HepG2 (cell line): ENCODE measurements around the gene ZNF526. TPM values are rescaled to one million over a fixed set of nuclear protein-coding genes. Genes with fewer than 3 reads are reported as not detected.
A peak's percentile ranks its signal among the peaks of the same experiment; 100 is the strongest.

Experiments used
- ATF7-NPFF ChIP-seq: sonication (generic); formaldehyde crosslinking; IDR thresholded peaks from 2 replicates; pipeline ENCODE4 v1.8.1; 2023; ENCODE audit warnings: mild to moderate bottlenecking, low read depth, missing genetic modification reagents, moderate library complexity
- JUN ChIP-seq: sonication (generic); formaldehyde crosslinking; IDR thresholded peaks from 2 replicates; pipeline ENCODE4 v1.4.0; 2020; ENCODE audit warnings: mild to moderate bottlenecking, missing genetic modification reagents
- KAT7 ChIP-seq: IDR thresholded peaks from 2 replicates; pipeline ENCODE4 v1.6.1; 2018; ENCODE audit warnings: borderline replicate concordance, missing compliant biosample characterization
- KDM4B ChIP-seq: sonication (generic); formaldehyde crosslinking; IDR thresholded peaks from 2 replicates; pipeline ENCODE4 v1.4.0; 2020; ENCODE audit warnings: missing genetic modification reagents
- MATR3 ChIP-seq: sonication (generic); formaldehyde crosslinking; IDR thresholded peaks from 2 replicates; pipeline ENCODE4 v1.4.0; 2020; ENCODE audit warnings: missing genetic modification reagents
- MIER2 ChIP-seq: IDR thresholded peaks from 2 replicates; pipeline ENCODE4 v1.6.1; 2016; ENCODE audit warnings: missing biosample characterization, missing genetic modification reagents
- RARA ChIP-seq: IDR thresholded peaks from 2 replicates; pipeline ENCODE4 v1.6.1; 2016; ENCODE audit warnings: missing genetic modification reagents, missing compliant biosample characterization
- RFX3 ChIP-seq: IDR thresholded peaks from 2 replicates; pipeline ENCODE4 v1.6.1; 2016; ENCODE audit warnings: missing biosample characterization, missing genetic modification reagents
- ZMYM2 ChIP-seq: sonication (generic); formaldehyde crosslinking; IDR thresholded peaks from 2 replicates; pipeline ENCODE4 v1.8.0; 2022; ENCODE audit warnings: mild to moderate bottlenecking, missing genetic modification reagents
- ZNF570 ChIP-seq: sonication (generic); formaldehyde crosslinking; IDR thresholded peaks from 2 replicates; pipeline ENCODE4 v1.4.0; 2020; ENCODE audit warnings: mild to moderate bottlenecking, missing genetic modification reagents, borderline replicate concordance
- ZNF616 ChIP-seq: sonication (generic); formaldehyde crosslinking; IDR thresholded peaks from 2 replicates; pipeline ENCODE4 v1.5.0; 2020; ENCODE audit warnings: low read depth, mild to moderate bottlenecking, missing genetic modification reagents
- ZNF660 ChIP-seq: sonication (generic); formaldehyde crosslinking; IDR thresholded peaks from 2 replicates; pipeline ENCODE4 v1.5.1; 2020; ENCODE audit warnings: mild to moderate bottlenecking, low read depth, missing genetic modification reagents, borderline replicate concordance
- ZNF7 ChIP-seq: IDR thresholded peaks from 2 replicates; pipeline ENCODE4 v1.6.1; 2016; ENCODE audit warnings: missing biosample characterization, missing genetic modification reagents
- polyA plus RNA-seq, 8 experiments: library from polyadenylated mRNA; depleted of rRNA in 3 of 8; stranded (reverse) in 7 of 8; unstranded in 1 of 8; fragments of >200 nt; fragmentation: Illumina TruSeq in 4 of 8; extraction: Trizol in 4 of 8; gene quantifications; 2 replicates each; pipeline versions ENCODE4 v1.2.1 to v1.2.3, GENCODE V29; 2011 to 2016; ENCODE audit warnings: low read depth in 4 of 8, missing spikeins in 1 of 8, mixed read lengths in 1 of 8; ENCODE audit not compliant: insufficient read depth in 1 of 8
- total RNA-seq, 5 experiments: library from RNA; depleted of rRNA; stranded (reverse); fragments of >200 nt; fragmentation: Illumina TruSeq; extraction: Trizol; gene quantifications; 2 replicates each; pipeline ENCODE4 v1.2.3, GENCODE V29; 2016; ENCODE audit warnings: low read depth in 1 of 5
- TF ChIP-seq, protein P1 (sequence below): sonication (generic); formaldehyde crosslinking; IDR thresholded peaks from 2 replicates; pipeline ENCODE4 v1.4.0; 2020; ENCODE audit warnings: missing genetic modification reagents, borderline replicate concordance
- TF ChIP-seq, protein P2 (sequence below): IDR thresholded peaks from 2 replicates; pipeline ENCODE4 v1.6.1; 2012; ENCODE audit warnings: low read length, improper control_type of control experiment
- TF ChIP-seq, protein P3 (sequence below): sonication (generic); formaldehyde crosslinking; conservative IDR thresholded peaks from 2 replicates; pipeline ENCODE4 v1.5.0; 2020; ENCODE audit warnings: missing genetic modification reagents
- TF ChIP-seq, protein P4 (sequence below): sonication (generic); formaldehyde crosslinking; IDR thresholded peaks from 2 replicates; pipeline ENCODE4 v1.5.0; 2020; ENCODE audit warnings: missing genetic modification reagents, mild to moderate bottlenecking, borderline replicate concordance
- TF ChIP-seq, protein P5 (sequence below): sonication (generic); formaldehyde crosslinking; IDR thresholded peaks from 2 replicates; pipeline ENCODE4 v1.9.0; 2021; ENCODE audit warnings: missing genetic modification reagents, borderline replicate concordance

ZNF526 gene
- total and polyA plus RNA-seq, 2 of the 13 experiments (the other 11 are each of a cell fraction or from before 2014, with no cell fraction given): 3.3 to 8.4 TPM

DNA sequence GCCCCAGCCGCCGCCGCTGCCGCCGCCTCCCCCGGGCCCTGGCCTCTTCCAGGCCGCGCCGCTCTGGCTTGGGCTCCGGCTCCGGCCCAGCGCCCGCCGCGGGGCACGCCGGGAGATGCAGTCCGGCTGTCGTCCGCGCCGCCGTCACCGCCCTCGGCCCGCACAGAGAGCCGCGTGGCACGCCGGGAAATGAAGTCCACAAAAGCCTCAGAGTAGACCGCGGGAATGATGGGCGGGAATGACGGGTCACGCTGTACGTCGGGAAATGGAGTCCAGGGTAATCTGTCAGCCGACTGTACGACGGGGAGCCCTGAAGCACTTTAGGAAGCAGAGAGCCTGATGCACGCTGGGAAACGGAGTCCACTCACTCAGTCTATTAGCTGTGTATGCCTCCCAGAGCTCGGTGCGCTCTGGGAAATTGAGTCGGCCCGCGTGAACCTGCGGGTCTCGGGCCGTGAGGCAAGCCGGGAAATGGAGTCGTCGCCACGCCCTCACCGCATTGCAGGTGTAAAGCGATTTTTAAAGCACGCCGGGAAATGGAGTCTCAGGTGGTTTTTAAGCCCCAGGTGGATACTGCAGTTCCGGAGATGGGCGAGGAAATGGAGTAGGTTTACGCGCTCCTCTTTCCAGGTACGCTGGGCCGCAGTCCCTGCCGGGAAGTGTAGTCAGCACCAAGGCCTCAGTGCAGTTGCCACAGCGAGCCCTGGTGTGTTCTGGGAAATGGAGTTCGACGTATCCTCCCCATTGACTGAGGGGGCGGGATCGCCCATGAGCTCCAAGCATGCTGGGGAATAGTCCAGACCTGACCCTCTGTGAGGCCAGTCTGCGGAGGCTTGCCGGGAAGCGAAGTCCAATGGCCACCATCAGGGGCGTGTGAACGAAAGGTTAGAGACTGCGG, 22.6 kb downstream of the ZNF526 start, which contains the start of gene GSK3A (continued):
- TF ChIP-seq, protein P1, sequence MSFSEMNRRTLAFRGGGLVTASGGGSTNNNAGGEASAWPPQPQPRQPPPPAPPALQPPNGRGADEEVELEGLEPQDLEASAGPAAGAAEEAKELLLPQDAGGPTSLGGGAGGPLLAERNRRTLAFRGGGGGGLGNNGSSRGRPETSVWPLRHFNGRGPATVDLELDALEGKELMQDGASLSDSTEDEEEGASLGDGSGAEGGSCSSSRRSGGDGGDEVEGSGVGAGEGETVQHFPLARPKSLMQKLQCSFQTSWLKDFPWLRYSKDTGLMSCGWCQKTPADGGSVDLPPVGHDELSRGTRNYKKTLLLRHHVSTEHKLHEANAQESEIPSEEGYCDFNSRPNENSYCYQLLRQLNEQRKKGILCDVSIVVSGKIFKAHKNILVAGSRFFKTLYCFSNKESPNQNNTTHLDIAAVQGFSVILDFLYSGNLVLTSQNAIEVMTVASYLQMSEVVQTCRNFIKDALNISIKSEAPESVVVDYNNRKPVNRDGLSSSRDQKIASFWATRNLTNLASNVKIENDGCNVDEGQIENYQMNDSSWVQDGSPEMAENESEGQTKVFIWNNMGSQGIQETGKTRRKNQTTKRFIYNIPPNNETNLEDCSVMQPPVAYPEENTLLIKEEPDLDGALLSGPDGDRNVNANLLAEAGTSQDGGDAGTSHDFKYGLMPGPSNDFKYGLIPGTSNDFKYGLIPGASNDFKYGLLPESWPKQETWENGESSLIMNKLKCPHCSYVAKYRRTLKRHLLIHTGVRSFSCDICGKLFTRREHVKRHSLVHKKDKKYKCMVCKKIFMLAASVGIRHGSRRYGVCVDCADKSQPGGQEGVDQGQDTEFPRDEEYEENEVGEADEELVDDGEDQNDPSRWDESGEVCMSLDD (CRISPR knock-in tag): no peak
- 0 out of 2 replicates have a peak, but pooled peaks have one; percentile 39 for TF ChIP-seq KDM4B (CRISPR knock-in tag)
- TF ChIP-seq ZNF660 (CRISPR knock-in tag): no peak
- peak; percentile 66 for TF ChIP-seq RARA
- TF ChIP-seq, protein P2, sequence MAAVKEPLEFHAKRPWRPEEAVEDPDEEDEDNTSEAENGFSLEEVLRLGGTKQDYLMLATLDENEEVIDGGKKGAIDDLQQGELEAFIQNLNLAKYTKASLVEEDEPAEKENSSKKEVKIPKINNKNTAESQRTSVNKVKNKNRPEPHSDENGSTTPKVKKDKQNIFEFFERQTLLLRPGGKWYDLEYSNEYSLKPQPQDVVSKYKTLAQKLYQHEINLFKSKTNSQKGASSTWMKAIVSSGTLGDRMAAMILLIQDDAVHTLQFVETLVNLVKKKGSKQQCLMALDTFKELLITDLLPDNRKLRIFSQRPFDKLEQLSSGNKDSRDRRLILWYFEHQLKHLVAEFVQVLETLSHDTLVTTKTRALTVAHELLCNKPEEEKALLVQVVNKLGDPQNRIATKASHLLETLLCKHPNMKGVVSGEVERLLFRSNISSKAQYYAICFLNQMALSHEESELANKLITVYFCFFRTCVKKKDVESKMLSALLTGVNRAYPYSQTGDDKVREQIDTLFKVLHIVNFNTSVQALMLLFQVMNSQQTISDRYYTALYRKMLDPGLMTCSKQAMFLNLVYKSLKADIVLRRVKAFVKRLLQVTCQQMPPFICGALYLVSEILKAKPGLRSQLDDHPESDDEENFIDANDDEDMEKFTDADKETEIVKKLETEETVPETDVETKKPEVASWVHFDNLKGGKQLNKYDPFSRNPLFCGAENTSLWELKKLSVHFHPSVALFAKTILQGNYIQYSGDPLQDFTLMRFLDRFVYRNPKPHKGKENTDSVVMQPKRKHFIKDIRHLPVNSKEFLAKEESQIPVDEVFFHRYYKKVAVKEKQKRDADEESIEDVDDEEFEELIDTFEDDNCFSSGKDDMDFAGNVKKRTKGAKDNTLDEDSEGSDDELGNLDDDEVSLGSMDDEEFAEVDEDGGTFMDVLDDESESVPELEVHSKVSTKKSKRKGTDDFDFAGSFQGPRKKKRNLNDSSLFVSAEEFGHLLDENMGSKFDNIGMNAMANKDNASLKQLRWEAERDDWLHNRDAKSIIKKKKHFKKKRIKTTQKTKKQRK: no peak
- TF ChIP-seq ZMYM2 (CRISPR knock-in tag): no peak
- TF ChIP-seq KAT7 (CRISPR knock-in tag): no peak
- no peak; the same call in 1 of the 2 replicates for TF ChIP-seq RFX3 (CRISPR knock-in tag)
- no peak for TF ChIP-seq MATR3 (CRISPR knock-in tag)
- no peak for TF ChIP-seq ZNF616 (CRISPR knock-in tag)
- TF ChIP-seq ZNF7: no peak
- TF ChIP-seq, protein P3, sequence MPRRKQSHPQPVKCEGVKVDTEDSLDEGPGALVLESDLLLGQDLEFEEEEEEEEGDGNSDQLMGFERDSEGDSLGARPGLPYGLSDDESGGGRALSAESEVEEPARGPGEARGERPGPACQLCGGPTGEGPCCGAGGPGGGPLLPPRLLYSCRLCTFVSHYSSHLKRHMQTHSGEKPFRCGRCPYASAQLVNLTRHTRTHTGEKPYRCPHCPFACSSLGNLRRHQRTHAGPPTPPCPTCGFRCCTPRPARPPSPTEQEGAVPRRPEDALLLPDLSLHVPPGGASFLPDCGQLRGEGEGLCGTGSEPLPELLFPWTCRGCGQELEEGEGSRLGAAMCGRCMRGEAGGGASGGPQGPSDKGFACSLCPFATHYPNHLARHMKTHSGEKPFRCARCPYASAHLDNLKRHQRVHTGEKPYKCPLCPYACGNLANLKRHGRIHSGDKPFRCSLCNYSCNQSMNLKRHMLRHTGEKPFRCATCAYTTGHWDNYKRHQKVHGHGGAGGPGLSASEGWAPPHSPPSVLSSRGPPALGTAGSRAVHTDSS: peak; percentile 97; the same call in 1 of the 2 replicates
- TF ChIP-seq, protein P4, sequence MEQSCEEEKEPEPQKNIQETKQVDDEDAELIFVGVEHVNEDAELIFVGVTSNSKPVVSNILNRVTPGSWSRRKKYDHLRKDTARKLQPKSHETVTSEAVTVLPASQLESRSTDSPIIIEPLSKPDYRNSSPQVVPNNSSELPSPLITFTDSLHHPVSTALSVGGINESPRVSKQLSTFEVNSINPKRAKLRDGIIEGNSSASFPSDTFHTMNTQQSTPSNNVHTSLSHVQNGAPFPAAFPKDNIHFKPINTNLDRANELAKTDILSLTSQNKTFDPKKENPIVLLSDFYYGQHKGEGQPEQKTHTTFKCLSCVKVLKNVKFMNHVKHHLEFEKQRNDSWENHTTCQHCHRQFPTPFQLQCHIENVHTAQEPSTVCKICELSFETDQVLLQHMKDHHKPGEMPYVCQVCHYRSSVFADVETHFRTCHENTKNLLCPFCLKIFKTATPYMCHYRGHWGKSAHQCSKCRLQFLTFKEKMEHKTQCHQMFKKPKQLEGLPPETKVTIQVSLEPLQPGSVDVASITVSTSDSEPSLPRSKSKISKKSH: no peak
- peak; percentile 45 for TF ChIP-seq JUN
- 0 out of 2 replicates have a peak, but pooled peaks have one; percentile 48 for TF ChIP-seq ATF7-NPFF (CRISPR knock-in tag)
- TF ChIP-seq MIER2 (CRISPR knock-in tag): 0 out of 2 replicates have a peak, but pooled peaks have one; percentile 42
- TF ChIP-seq, protein P5, sequence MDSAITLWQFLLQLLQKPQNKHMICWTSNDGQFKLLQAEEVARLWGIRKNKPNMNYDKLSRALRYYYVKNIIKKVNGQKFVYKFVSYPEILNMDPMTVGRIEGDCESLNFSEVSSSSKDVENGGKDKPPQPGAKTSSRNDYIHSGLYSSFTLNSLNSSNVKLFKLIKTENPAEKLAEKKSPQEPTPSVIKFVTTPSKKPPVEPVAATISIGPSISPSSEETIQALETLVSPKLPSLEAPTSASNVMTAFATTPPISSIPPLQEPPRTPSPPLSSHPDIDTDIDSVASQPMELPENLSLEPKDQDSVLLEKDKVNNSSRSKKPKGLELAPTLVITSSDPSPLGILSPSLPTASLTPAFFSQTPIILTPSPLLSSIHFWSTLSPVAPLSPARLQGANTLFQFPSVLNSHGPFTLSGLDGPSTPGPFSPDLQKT: peak; percentile 17; the same call in 1 of the 2 replicates
- no peak for TF ChIP-seq ZNF570
